RWPE2 (cell line): ENCODE data around the gene CD40.

Experiments used
- ATAC-seq: fragments of 200-7000 bp; cut with Tn5 transposase; 3 replicates; pipeline ENCODE4 v1.9.1; 2021; ENCODE audit warnings: low read depth
- DNase-seq: peaks from one replicate; pipeline ENCODE4 v3.0.0-alpha.2; 2020; ENCODE audit warnings: low spot score
- H3K27ac ChIP-seq: fragments of 450-650 bp; 2 replicates; pipeline ENCODE4 v1.5.1; 2017; ENCODE audit warnings: mild to moderate bottlenecking; ENCODE audit not compliant: poor library complexity, severe bottlenecking
- H3K27me3 ChIP-seq: fragments of 250-450 bp; sonication (Bioruptor Pico); 2 replicates; pipeline ENCODE4 v1.5.1; 2021; ENCODE audit warnings: mild to moderate bottlenecking, moderate library complexity; ENCODE audit not compliant: insufficient read depth, poor library complexity, severe bottlenecking
- H3K36me3 ChIP-seq: fragments of 250-450 bp; sonication (Bioruptor Pico); 2 replicates; pipeline ENCODE4 v1.5.1; 2020; ENCODE audit warnings: low read depth, mild to moderate bottlenecking, moderate library complexity
- H3K4me1 ChIP-seq: fragments of 250-450 bp; sonication (Bioruptor Pico); 2 replicates; pipeline ENCODE4 v1.5.1; 2021; ENCODE audit warnings: mild to moderate bottlenecking, moderate library complexity; ENCODE audit not compliant: insufficient read depth, poor library complexity, severe bottlenecking
- H3K4me3 ChIP-seq: fragments of 250-450 bp; sonication (Bioruptor Pico); 2 replicates; pipeline ENCODE4 v1.5.1; 2021; ENCODE audit warnings: mild to moderate bottlenecking, moderate library complexity; ENCODE audit not compliant: severe bottlenecking
- H3K9me3 ChIP-seq: fragments of 250-450 bp; sonication (Bioruptor Pico); 2 replicates; pipeline ENCODE4 v1.5.1; 2021; ENCODE audit warnings: mild to moderate bottlenecking, moderate library complexity; ENCODE audit not compliant: severe bottlenecking
- TF ChIP-seq, protein P1 (sequence below): fragments of 450-650 bp; IDR thresholded peaks from one replicate; pipeline ENCODE4 v1.5.1; 2017; ENCODE audit warnings: mild to moderate bottlenecking, moderate library complexity; ENCODE audit not compliant: poor library complexity, severe bottlenecking

CD40 gene

DNA sequence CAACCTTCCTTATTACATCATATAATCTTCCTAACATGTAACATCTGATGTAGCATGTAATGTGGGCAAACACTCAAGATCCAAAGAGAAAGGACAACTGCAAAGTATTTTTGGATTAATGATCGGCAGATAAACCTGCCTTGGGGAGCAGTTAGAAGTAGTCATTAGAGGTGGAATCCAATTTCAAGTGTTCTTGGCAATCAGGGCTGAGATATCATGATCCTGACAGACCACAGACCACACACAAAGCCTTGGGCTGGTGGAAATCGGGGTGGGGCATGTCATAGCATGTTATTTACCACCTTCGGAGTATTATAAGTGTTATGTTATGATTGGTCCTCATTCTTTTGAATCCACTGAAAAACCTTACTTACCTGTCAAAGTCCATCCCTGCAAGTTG is 44.7 kb upstream of the CD40 start:
- H3K27ac ChIP-seq = no peak overlapping the region
- DNase-seq (peak; percentile 36), ATAC-seq (0 out of 3 replicates have a peak, but pooled peaks have one; percentile 21)
- no peaks in the 10 kb centered on the region for H3K4me1 ChIP-seq
- no peaks in the 10 kb centered on the region for H3K9me3 ChIP-seq
- H3K4me3 ChIP-seq = no peak overlapping the region
- no peaks in the 10 kb centered on the region for H3K27me3 ChIP-seq
- TF ChIP-seq, protein P1, sequence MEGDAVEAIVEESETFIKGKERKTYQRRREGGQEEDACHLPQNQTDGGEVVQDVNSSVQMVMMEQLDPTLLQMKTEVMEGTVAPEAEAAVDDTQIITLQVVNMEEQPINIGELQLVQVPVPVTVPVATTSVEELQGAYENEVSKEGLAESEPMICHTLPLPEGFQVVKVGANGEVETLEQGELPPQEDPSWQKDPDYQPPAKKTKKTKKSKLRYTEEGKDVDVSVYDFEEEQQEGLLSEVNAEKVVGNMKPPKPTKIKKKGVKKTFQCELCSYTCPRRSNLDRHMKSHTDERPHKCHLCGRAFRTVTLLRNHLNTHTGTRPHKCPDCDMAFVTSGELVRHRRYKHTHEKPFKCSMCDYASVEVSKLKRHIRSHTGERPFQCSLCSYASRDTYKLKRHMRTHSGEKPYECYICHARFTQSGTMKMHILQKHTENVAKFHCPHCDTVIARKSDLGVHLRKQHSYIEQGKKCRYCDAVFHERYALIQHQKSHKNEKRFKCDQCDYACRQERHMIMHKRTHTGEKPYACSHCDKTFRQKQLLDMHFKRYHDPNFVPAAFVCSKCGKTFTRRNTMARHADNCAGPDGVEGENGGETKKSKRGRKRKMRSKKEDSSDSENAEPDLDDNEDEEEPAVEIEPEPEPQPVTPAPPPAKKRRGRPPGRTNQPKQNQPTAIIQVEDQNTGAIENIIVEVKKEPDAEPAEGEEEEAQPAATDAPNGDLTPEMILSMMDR = no peak
- H3K36me3 ChIP-seq = peaks cover 73% of the 10 kb centered on the region

DNA sequence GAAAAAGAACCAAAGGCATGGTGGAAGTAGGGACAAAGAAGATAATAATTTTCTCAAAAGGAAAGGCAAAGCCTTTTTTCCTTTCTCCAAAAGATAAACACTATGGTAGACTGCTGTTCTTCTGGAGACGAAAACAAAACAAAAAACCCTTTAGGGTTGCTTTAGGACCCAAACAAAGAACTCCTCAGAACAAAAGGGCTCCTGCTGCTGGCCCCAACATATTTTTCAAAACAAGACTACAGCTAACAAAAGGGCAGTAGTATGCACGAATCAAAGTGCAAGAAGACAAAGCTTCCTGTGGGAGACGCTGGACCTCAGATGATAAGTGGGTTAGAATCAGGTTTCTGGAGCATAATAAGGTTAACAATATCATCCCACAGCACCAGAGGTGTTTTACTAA is 44.1 kb upstream of the CD40 start:
- no peaks in the 10 kb centered on the region for H3K9me3 ChIP-seq
- DNase-seq = no peak
- TF ChIP-seq, protein P1 = no peak
- no peak for ATAC-seq
- H3K27me3 ChIP-seq = no peaks in the 10 kb centered on the region
- no peaks in the 10 kb centered on the region for H3K4me1 ChIP-seq
- H3K27ac ChIP-seq = no peak overlapping the region
- H3K4me3 ChIP-seq = no peak overlapping the region
- peaks cover 73% of the 10 kb centered on the region for H3K36me3 ChIP-seq

DNA sequence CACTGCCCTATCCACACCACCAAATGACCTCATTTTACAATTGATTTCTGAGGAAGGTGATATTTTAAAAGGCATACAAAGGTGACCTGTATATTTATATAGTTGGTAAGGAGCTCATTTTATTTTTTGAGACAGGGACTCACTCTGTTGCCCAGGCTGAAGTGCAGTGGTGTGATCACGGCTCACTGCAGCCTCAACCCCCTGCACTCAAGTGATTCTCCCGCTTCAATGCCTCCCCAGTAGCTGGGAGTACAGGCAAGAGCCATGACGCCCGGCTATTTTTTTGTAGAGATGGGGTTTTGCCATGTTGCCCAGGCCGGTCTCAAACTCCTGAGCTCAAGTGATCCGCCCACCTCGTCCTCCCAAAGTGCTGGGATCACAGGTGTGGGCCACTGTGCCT is 41.3 kb upstream of the CD40 start:
- TF ChIP-seq, protein P1 = no peak
- no peak overlapping the region for H3K4me3 ChIP-seq
- peaks cover 83% of the 10 kb centered on the region for H3K36me3 ChIP-seq
- ATAC-seq (no peak), DNase-seq (no peak)
- H3K27ac ChIP-seq = no peak overlapping the region
- H3K27me3 ChIP-seq = no peaks in the 10 kb centered on the region
- H3K4me1 ChIP-seq = no peaks in the 10 kb centered on the region
- no peaks in the 10 kb centered on the region for H3K9me3 ChIP-seq

GRCh38 chr20:46077642-46078305 is 40.3 kb upstream of the CD40 start:
- H3K27ac ChIP-seq = no peak overlapping the region
- DNase-seq = no peak
- H3K27me3 ChIP-seq = no peaks in the 10 kb centered on the region
- TF ChIP-seq, protein P1 = no peak
- no peaks in the 10 kb centered on the region for H3K4me1 ChIP-seq
- H3K9me3 ChIP-seq = no peaks in the 10 kb centered on the region
- H3K4me3 ChIP-seq = no peak overlapping the region
- H3K36me3 ChIP-seq = peaks cover 86% of the 10 kb centered on the region
- ATAC-seq = no peak

DNA sequence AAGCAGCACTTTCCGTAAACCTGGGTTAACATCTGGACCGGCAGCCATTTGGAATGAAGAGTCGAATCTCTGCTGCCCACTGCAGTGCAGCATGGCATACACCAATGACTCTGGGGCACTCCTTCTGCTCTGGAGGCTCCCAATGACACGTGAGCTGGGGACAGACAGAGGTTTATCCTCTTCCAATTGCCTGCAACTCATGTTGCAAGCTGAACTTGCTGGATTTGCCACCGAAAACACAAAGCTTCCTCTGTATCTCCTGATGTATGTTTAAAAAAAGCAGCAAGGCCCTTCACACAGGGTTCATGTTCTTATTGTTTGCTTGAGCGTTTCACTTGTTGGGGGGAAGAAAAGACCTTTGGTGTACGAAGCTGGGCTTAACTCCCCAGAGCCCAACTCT is 39.2 kb upstream of the CD40 start:
- Histone ChIP-seq H3K4me1 (no peaks in the 10 kb centered on the region), H3K9me3 (no peaks in the 10 kb centered on the region), H3K36me3 (peaks cover 84% of the 10 kb centered on the region), H3K27me3 (no peaks in the 10 kb centered on the region), H3K4me3 (no peak overlapping the region), H3K27ac (no peak overlapping the region)
- TF ChIP-seq, protein P1 = no peak
- ATAC-seq (no peak), DNase-seq (peak; percentile 13)
